Ureter (tissue), 1 donor: ENCODE measurements around the gene OR6Q1. TPM values are rescaled to one million over a fixed set of nuclear protein-coding genes. Genes with fewer than 3 reads are reported as not detected.
"Not testable (repeated sequence)": the region's sequence is repeated elsewhere in the genome, so short reads cannot be mapped to it uniquely, and the experiment has no call there.

ENCODE experiments used
- DNase-seq: peaks from one replicate; pipeline ENCODE4 v3.0.0-alpha.2; 2020; ENCODE audit warnings: low spot score
- total RNA-seq: library from RNA; stranded (reverse); gene quantifications from one replicate; pipeline ENCODE4 v1.2.4, GENCODE V29; 2023
- donor health status: DM: yes; HTN: yes; CAD: no.

OR6Q1 gene
- total RNA-seq = not detected

- no peak for DNase-seq
Observed at GRCh38 chr11:58030653-58031052, at the start of gene OR6Q1. Gene OR6Q1, plus strand, starts transcription at chr11:58030953. Its CDS starts 0 bp downstream, at chr11:58030953.

GRCh38 chr11:57981536-57981935 is 49.2 kb upstream of the OR6Q1 start:
- no peak for DNase-seq

- DNase-seq = no peak
Observed at GRCh38 chr11:57982776-57983175, 48.0 kb upstream of the OR6Q1 start.

- no peak for DNase-seq
Observed at GRCh38 chr11:57983191-57983590, 47.6 kb upstream of the OR6Q1 start.

GRCh38 chr11:57999523-57999922 is 31.2 kb upstream of the OR6Q1 start:
- DNase-seq = not testable (repeated sequence)

GRCh38 chr11:58000021-58000420 is 30.7 kb upstream of the OR6Q1 start:
- DNase-seq = not testable (repeated sequence)

- no peak for DNase-seq
Observed at GRCh38 chr11:58000699-58001098, 30.1 kb upstream of the OR6Q1 start.

GRCh38 chr11:58003036-58003435 is 27.7 kb upstream of the OR6Q1 start:
- DNase-seq = no peak

GRCh38 chr11:58003591-58003990 is 27.2 kb upstream of the OR6Q1 start:
- DNase-seq = no peak

- DNase-seq = no peak
Observed at GRCh38 chr11:58004664-58005063, 26.1 kb upstream of the OR6Q1 start.

GRCh38 chr11:58006940-58007339 is 23.8 kb upstream of the OR6Q1 start:
- DNase-seq = no peak

- DNase-seq = no peak
Observed at GRCh38 chr11:58011771-58012170, 19.0 kb upstream of the OR6Q1 start.

GRCh38 chr11:58023435-58023931 is 7.3 kb upstream of the OR6Q1 start, which contains the start of gene OR9Q1:
Gene OR9Q1, plus strand, starts transcription at chr11:58023881. Its CDS starts 155,564 bp downstream, at chr11:58179445.
- DNase-seq = no peak

GRCh38 chr11:58024601-58025091 is 6.1 kb upstream of the OR6Q1 start:
- DNase-seq = peak; percentile 74

- DNase-seq = no peak
Observed at GRCh38 chr11:58027341-58027740, 3.4 kb upstream of the OR6Q1 start.

GRCh38 chr11:58028687-58029411 is 1.9 kb upstream of the OR6Q1 start:
- no peak for DNase-seq

- DNase-seq = no peak
Observed at GRCh38 chr11:58034471-58034870, 3.7 kb downstream of the OR6Q1 start.

- DNase-seq = no peak
Observed at GRCh38 chr11:58039589-58039988, 8.8 kb downstream of the OR6Q1 start.

GRCh38 chr11:58043379-58043778 is 12.6 kb downstream of the OR6Q1 start:
- DNase-seq = no peak

GRCh38 chr11:58046231-58046630 is 15.5 kb downstream of the OR6Q1 start:
- no peak for DNase-seq

GRCh38 chr11:58047818-58048217 is 17.1 kb downstream of the OR6Q1 start:
- DNase-seq = no peak

GRCh38 chr11:58055806-58056401 is 25.2 kb downstream of the OR6Q1 start:
- DNase-seq = no peak

GRCh38 chr11:58057481-58057880 is 26.7 kb downstream of the OR6Q1 start:
- DNase-seq = no peak
